ENCODE measurements around the gene IL22.

Gene IL22

GRCh38 chr12:68263366-68263765 lies 10.0 kb upstream of the IL22 start:
- no peak for DNase-seq

GRCh38 chr12:68261896-68262295 lies 8.5 kb upstream of the IL22 start:
- no peak for DNase-seq

GRCh38 chr12:68260153-68260552 lies 6.7 kb upstream of the IL22 start:
- no peak for DNase-seq

- no peak for DNase-seq
These were observed 6.0 kb upstream of the IL22 start for GRCh38 chr12:68259318-68259940.

GRCh38 chr12:68252077-68252476 lies 1.3 kb downstream of the IL22 start:
- no peak for DNase-seq

GRCh38 chr12:68250454-68250853 lies 3.0 kb downstream of the IL22 start:
- no peak for DNase-seq

- DNase-seq, result no peak
These were observed 5.6 kb downstream of the IL22 start for GRCh38 chr12:68247785-68248184.

GRCh38 chr12:68246350-68246749 lies 7.1 kb downstream of the IL22 start:
- no peak for DNase-seq

GRCh38 chr12:68245180-68246021 lies 8.0 kb downstream of the IL22 start:
- DNase-seq, result no peak

GRCh38 chr12:68242777-68243176 lies 10.6 kb downstream of the IL22 start:
- DNase-seq, result no peak

- no peak for DNase-seq
These were observed 12.4 kb downstream of the IL22 start for GRCh38 chr12:68240975-68241374.

- DNase-seq, result no peak
These were observed 13.3 kb downstream of the IL22 start for GRCh38 chr12:68240079-68240478.

GRCh38 chr12:68239309-68239982 lies 14.0 kb downstream of the IL22 start:
- no peak for DNase-seq

- DNase-seq, result no peak
These were observed 15.8 kb downstream of the IL22 start for GRCh38 chr12:68237619-68238018.

- DNase-seq, result no peak
These were observed 16.3 kb downstream of the IL22 start for GRCh38 chr12:68237078-68237477.

GRCh38 chr12:68236421-68237059 lies 16.9 kb downstream of the IL22 start:
- no peak for DNase-seq

- no peak for DNase-seq
These were observed 17.8 kb downstream of the IL22 start for GRCh38 chr12:68235576-68235975.

GRCh38 chr12:68234140-68234539 lies 19.3 kb downstream of the IL22 start:
- DNase-seq, result no peak

GRCh38 chr12:68233498-68233897 lies 19.9 kb downstream of the IL22 start:
- no peak for DNase-seq

- DNase-seq, result no peak
These were observed 21.7 kb downstream of the IL22 start for GRCh38 chr12:68231691-68232090.

GRCh38 chr12:68231229-68231628 lies 22.2 kb downstream of the IL22 start:
- DNase-seq, result no peak

- DNase-seq, result no peak
These were observed 23.4 kb downstream of the IL22 start for GRCh38 chr12:68229956-68230355.

- no peak for DNase-seq
These were observed 26.0 kb downstream of the IL22 start for GRCh38 chr12:68227356-68227755.

All from cortex of kidney (tissue), 1 donor.